ENCODE data around the gene CCL27. TPM values are rescaled to one million over a fixed set of nuclear protein-coding genes. Genes with fewer than 3 reads are reported as not detected.

CCL27 gene
- polyA plus RNA-seq, 2 of the 4 experiments (the other 2 are of a cell fraction), result 0.22 to 0.27 TPM

GRCh38 chr9:34612788-34613390 lies 49.6 kb downstream of the CCL27 start (continued):
- TF ChIP-seq E2F6 (IDR thresholded peaks at IDR 0.05; ENCODE audit: borderline replicate concordance, low read depth), result no peak
- TF ChIP-seq ZC3H11A (IDR thresholded peaks at IDR 0.05), result no peak
- no peak for TF ChIP-seq CHD4 (IDR thresholded peaks at IDR 0.05; ENCODE audit: borderline replicate concordance)
- TF ChIP-seq SREBF2 (IDR thresholded peaks at IDR 0.05), result no peak

Small RNA genes lying within 50 kb of the gene (small RNA-seq; reads per million reads assigned to genes)
- 0 reads per million in 6 experiments for gene CCL27

Other genes with a start within 250 kb of the CCL27 start
- 8.1 and 10.4 TPM in 2 replicates for gene FAM219A, start 204.1 kb downstream of the CCL27 start, polyA plus RNA-seq (2011; rRNA removed)
- gene FAM219A, start 204.1 kb downstream of the CCL27 start, polyA plus RNA-seq (2017; fragmentation: RNase III; extraction: RNeasy Plus Mini Kit Qiagen cat#74134 plus additional on column Dnase treatment), result 13.5 to 15.7 TPM (median 15.3 TPM) in 3 replicates
- 0.16 and 0.27 TPM in 2 replicates for gene DNAI1, start 203.9 kb downstream of the CCL27 start, polyA plus RNA-seq (2011; rRNA removed)
- gene DNAI1, start 203.9 kb downstream of the CCL27 start, polyA plus RNA-seq (2017; fragmentation: RNase III; extraction: RNeasy Plus Mini Kit Qiagen cat#74134 plus additional on column Dnase treatment), result 0.34 to 0.50 TPM (median 0.40 TPM) in 3 replicates
- 0.28 and 0.32 TPM in 2 replicates for gene ENHO, start 139.7 kb downstream of the CCL27 start, polyA plus RNA-seq (2011; rRNA removed)
- 1.3 to 1.9 TPM (median 1.7 TPM) in 3 replicates for gene ENHO, start 139.7 kb downstream of the CCL27 start, polyA plus RNA-seq (2017; fragmentation: RNase III; extraction: RNeasy Plus Mini Kit Qiagen cat#74134 plus additional on column Dnase treatment)
- not detected in 2 replicates for gene CNTFR, start 72.9 kb downstream of the CCL27 start, polyA plus RNA-seq (2011; rRNA removed)
- 0.04 to 0.09 TPM in 2 of 3 replicates, not detected in the other for gene CNTFR, start 72.9 kb downstream of the CCL27 start, polyA plus RNA-seq (2017; fragmentation: RNase III; extraction: RNeasy Plus Mini Kit Qiagen cat#74134 plus additional on column Dnase treatment)
- 40.8 and 46.5 TPM in 2 replicates for gene RPP25L, start 50.6 kb downstream of the CCL27 start, polyA plus RNA-seq (2011; rRNA removed)
- 36.7 to 41.7 TPM (median 39.8 TPM) in 3 replicates for gene RPP25L, start 50.6 kb downstream of the CCL27 start, polyA plus RNA-seq (2017; fragmentation: RNase III; extraction: RNeasy Plus Mini Kit Qiagen cat#74134 plus additional on column Dnase treatment)
- gene DCTN3, start 42.2 kb downstream of the CCL27 start, polyA plus RNA-seq (2011; rRNA removed), result 64.8 and 74.3 TPM in 2 replicates
- 92.9 to 97.4 TPM (median 96.3 TPM) in 3 replicates for gene DCTN3, start 42.2 kb downstream of the CCL27 start, polyA plus RNA-seq (2017; fragmentation: RNase III; extraction: RNeasy Plus Mini Kit Qiagen cat#74134 plus additional on column Dnase treatment)
- 0.12 TPM in 1 of 2 replicates, not detected in the other for gene ARID3C, start 33.6 kb downstream of the CCL27 start, polyA plus RNA-seq (2011; rRNA removed)
- 0.08 to 0.10 TPM (median 0.09 TPM) in 3 replicates for gene ARID3C, start 33.6 kb downstream of the CCL27 start, polyA plus RNA-seq (2017; fragmentation: RNase III; extraction: RNeasy Plus Mini Kit Qiagen cat#74134 plus additional on column Dnase treatment)
- gene SIGMAR1, start 24.9 kb downstream of the CCL27 start, polyA plus RNA-seq (2011; rRNA removed), result 64.6 and 95.4 TPM in 2 replicates
- gene SIGMAR1, start 24.9 kb downstream of the CCL27 start, polyA plus RNA-seq (2017; fragmentation: RNase III; extraction: RNeasy Plus Mini Kit Qiagen cat#74134 plus additional on column Dnase treatment), result 141 to 150 TPM (median 147 TPM) in 3 replicates
- 19.0 and 24.4 TPM in 2 replicates for gene GALT, start 16.0 kb downstream of the CCL27 start, polyA plus RNA-seq (2011; rRNA removed)
- gene GALT, start 16.0 kb downstream of the CCL27 start, polyA plus RNA-seq (2017; fragmentation: RNase III; extraction: RNeasy Plus Mini Kit Qiagen cat#74134 plus additional on column Dnase treatment), result 24.7 to 31.9 TPM (median 28.4 TPM) in 3 replicates
- gene IL11RA, start 10.5 kb downstream of the CCL27 start, polyA plus RNA-seq (2011; rRNA removed), result 5.6 and 8.1 TPM in 2 replicates
- 5.1 to 7.8 TPM (median 6.8 TPM) in 3 replicates for gene IL11RA, start 10.5 kb downstream of the CCL27 start, polyA plus RNA-seq (2017; fragmentation: RNase III; extraction: RNeasy Plus Mini Kit Qiagen cat#74134 plus additional on column Dnase treatment)
- not detected in 2 replicates for gene CCL19, start 28.6 kb upstream of the CCL27 start, polyA plus RNA-seq (2011; rRNA removed)
- gene CCL19, start 28.6 kb upstream of the CCL27 start, polyA plus RNA-seq (2017; fragmentation: RNase III; extraction: RNeasy Plus Mini Kit Qiagen cat#74134 plus additional on column Dnase treatment), result not detected in 3 replicates
- gene CCL21, start 47.5 kb upstream of the CCL27 start, polyA plus RNA-seq (2011; rRNA removed), result not detected in 2 replicates
- not detected in 3 replicates for gene CCL21, start 47.5 kb upstream of the CCL27 start, polyA plus RNA-seq (2017; fragmentation: RNase III; extraction: RNeasy Plus Mini Kit Qiagen cat#74134 plus additional on column Dnase treatment)